ENCODE measurements around the gene NOSIP.

NOSIP gene

GRCh38 chr19:49544154-49544553, 36.2 kb downstream of the NOSIP start:
- no peak for DNase-seq

GRCh38 chr19:49543032-49543431, 37.3 kb downstream of the NOSIP start:
- no peak for DNase-seq

GRCh38 chr19:49542446-49542845, 37.9 kb downstream of the NOSIP start:
- no peak for DNase-seq

DNA sequence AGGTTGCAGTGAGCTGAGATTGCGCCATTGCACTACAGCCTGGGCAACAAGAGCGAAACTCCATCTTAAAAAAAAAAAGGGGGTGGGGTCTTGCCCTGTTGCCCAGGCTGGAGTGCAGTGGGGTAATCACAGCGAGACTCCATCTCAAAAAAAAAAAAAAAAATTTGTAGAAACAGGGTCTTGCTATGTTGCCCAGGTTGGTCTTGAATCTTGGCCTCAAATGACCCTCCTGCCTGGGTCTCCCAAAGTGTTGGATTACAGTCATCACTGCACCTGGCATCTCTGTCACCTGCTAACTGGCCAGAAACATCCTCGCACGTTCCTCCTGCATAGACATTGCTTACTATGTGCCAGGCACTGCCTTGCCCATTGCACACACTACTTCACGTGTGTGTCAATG, 38.4 kb downstream of the NOSIP start:
- no peak for DNase-seq

DNA sequence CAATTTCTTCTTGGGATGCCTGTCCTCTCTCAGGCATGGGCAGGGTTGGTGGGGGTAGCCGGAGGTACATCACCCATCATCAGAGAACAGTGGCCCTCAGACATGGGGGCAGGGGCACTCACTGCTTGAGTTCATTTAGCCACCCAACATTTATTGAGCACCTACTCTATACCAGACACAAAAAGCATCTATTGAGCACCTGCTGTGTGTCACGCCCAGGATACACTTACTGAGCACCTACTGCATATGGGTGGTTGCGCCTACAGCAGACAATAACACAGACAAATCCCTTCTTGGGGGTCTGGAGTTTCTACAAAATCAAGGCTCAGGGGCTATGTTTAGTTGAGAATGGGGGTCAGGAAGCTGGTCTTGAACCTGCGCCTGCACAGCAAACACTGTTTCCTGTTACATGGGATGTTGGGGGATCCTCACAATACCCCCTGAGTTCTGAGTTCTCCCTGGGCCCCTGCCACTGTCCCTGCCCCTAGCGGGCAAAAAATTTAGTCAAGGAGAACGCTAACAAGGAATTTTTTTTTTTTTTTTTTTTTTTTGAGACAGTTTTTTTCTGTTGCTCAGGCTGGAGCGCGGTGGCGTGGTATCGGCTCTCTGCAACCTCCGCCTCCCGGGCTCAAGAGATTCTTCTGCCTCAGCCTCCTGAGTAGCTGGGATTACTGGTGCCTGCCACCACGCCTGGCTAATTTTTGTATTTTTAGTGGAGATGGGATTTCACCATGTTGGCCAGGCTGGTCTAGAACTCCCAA, 41.0 kb downstream of the NOSIP start:
- DNase-seq: no peak

DNA sequence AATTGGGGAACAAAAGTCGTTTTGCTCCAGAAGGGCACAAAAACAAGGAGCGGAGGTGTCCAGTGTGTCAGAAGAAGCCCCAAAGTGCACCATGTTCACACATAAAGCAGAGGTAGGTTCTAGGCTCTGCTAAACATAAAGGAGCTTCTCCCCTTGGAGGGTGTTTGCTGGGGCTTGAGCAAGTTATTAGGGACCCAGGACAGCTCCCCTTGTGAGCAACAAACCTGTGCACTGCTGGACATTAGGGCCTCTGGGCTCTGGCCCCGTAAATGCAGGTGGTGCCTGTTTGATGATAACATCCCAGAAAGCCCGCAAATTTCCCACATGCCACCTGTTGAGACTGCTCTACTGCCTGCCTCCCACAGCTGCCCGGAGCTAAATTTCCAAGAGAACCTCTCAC, 41.7 kb downstream of the NOSIP start:
- DNase-seq: no peak

GRCh38 chr19:49536921-49537462, 43.4 kb downstream of the NOSIP start:
- DNase-seq: no peak

DNA sequence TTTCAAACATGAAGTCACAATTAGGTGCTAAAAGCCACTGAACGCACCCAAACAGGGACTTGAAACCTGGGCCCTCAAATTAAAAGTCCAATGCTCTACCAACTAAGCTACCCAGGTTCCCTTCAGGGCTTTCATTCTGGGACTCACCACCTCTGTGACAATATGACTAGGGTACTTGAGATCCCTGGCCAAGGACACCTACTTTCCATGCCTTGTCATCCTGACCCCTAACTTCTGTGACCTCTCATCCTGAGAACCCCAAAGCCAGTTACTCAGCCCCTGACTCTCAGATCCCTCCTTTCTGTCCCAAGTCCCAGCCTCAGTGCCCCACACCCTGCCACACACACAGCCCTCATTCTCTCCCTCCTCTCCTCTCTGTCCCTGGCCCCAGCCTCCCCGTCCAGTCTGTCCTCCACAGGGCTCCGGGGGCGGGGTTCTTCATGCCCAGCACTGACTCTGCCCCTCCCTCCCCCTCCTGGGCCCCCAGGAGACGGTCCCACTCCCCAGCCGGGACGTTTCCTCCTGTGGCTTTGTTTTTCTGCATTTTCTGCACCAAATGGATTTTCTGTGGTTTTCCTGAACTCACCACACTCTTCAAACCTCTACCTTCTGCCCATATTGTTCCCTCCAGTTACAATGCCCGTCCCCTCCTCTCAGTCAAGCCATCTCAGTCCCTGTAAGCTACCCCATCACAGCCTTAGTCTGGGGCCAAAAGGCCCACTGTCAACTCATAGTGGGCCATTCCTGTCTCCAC, 45.5 kb downstream of the NOSIP start:
- DNase-seq: no peak

DNA sequence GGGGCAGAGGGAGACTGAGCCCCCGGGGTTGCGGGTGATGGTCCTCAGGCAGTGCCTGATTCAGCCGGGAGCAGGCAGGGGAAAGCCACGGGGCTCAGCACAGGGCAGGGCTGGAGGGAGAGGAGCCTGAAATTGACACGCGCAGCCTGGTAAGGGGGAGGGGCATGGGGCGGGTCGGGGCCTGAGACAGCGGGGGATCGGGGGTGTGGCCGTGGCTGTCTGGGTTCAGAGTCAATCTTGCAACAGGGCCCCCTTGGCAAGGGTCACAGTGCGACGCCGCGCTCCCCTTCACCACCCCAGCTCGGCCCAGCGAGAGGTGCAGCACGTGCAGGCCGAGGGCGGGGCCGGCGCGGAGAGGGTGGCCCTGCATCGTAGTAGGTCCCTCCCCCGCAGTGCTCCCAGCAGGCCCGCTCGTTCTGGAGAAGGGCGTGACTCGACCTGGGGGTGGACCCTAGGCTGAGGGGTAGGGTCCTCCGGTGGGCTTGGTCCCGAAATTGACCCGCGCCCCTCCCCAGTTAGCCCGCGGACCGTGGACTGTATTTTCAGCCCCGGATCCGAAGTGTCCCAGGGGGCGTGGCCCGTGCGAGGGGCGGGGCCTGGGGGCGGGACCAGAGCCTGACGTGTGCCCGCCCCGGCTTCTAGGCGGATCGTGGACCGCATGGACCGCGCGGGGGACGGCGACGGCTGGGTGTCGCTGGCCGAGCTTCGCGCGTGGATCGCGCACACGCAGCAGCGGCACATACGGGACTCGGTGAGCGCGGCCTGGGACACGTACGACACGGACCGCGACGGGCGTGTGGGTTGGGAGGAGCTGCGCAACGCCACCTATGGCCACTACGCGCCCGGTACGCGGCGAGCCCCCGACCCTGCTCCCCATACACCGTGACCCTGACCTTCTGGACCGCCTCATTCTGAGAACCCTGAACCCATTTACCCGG, 46.5 kb downstream of the NOSIP start:
- DNase-seq: peak; percentile 54 to 65

- DNase-seq: no peak
Observed at GRCh38 chr19:49530708-49531107, 49.6 kb downstream of the NOSIP start.

DNA sequence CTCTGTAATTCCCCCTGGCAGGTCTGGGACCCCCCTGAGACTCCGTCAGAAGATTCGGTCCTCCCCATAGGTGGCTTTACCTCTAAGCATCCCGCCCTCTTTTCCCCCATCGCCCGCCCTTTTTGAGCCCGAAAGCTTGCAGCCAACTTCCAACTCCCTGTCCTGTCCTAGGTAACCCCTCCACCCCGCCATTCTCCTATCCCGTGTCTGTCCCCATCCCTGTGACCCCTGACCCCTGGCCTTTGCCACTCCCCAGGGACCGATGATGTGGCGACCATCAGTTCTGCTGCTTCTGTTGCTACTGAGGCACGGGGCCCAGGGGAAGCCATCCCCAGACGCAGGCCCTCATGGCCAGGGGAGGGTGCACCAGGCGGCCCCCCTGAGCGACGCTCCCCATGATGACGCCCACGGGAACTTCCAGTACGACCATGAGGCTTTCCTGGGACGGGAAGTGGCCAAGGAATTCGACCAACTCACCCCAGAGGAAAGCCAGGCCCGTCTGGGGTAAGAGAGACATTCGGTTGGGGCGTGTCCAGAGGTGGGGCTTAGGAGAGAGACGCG, 52.1 kb downstream of the NOSIP start:
- DNase-seq: no peak

GRCh38 chr19:49524812-49525455, 55.4 kb downstream of the NOSIP start:
- DNase-seq: no peak

DNA sequence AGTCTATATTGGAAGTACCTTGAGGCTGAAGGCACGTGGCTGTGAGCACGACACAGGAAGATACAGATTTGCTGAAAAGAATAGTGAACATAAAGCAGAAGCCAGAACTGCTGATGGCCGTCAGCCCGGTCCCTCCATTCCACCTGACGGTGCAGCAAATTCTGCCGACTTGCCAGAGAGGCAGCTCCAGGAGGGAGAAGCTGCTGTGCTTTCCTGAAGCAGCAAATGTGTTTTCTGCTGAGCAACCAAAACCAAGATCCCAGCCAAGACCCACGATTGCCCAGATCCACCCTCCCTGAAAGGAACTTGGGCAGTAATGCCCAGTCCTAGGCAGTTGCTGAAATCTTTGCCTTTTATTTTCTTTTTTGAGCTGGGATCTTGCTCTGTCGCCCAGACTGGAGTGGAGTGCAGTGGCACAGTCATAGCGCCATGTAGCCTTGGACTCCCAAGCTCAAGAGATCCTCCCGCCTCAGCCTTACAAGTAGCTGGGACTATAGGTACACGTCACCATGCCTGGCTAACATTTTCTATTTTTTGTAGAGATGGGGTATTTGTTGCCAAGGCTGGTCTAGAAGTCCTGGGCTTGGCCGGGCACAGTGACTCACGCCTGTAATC, 59.5 kb downstream of the NOSIP start:
- no peak for DNase-seq

DNA sequence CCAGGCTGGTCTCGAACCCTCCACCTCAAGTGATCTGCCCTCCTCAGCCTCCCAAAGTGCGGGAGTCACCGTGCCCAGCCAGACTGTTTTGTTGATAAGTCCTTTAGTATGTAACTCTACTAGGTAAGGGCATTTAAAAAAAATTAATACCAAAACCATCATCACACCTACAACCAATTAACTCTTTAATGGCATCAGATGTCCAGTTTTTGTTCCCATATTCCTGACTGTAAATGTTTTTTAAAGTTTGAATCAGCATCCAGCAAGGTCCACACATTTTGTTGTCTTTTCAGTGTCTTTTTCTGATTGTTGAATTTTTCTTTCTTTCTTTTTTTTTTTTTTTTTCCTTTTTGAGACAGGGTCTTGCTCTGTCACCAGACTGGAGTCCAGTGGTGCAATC, 62.3 kb downstream of the NOSIP start:
- no peak for DNase-seq

GRCh38 chr19:49515767-49516166, 64.6 kb downstream of the NOSIP start:
- no peak for DNase-seq

GRCh38 chr19:49514151-49514550, 66.2 kb downstream of the NOSIP start:
- DNase-seq: no peak

GRCh38 chr19:49513746-49514118, 66.6 kb downstream of the NOSIP start:
- DNase-seq: no peak

GRCh38 chr19:49512970-49513745, 67.2 kb downstream of the NOSIP start:
- DNase-seq: peak; percentile 38 to 59

DNA sequence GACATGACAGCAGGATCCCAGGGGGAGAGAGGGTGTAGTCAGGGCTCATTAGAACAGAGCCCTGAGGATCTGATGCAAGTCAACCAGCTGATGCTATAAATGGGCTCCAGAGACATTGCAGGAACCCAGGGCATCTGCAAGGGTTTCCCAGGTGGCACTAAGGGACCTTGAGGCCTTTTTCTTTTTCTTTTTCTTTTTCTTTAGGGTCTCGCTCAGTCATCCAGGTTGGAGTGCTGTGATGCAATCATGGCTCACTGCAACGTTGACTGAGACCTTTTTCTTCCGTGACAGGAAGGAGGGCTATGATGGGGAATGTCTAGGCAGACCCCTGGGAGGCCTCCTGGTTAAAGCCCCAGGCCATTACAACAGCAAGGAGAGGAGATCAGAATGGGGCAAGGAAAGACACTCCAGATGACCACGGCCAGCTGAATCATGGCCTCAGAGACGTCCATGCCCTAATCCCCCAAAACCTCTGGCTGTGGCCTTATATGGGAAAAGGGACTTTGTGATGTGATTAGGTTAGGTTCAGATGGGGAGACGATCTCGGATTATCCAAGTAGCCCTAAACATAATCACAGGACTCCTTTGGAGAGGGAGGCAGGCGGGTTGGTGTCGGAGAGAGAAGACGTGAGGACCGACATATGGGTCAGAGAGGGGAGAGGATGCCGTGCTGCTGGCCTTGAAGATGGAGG, 72.4 kb downstream of the NOSIP start:
- DNase-seq: no peak

- DNase-seq: peak; percentile 34 to 71
Observed at GRCh38 chr19:49506575-49507105, 73.7 kb downstream of the NOSIP start.
